Colon (tissue), 2 donors: ENCODE measurements around the gene OR6C3.
A peak's percentile ranks its signal among the peaks of the same experiment; 100 is the strongest.
"Not testable (repeated sequence)": the region's sequence is repeated elsewhere in the genome, so short reads cannot be mapped to it uniquely, and the experiment has no call there.

Experiments
- FAIRE-seq: peaks from 2 replicates; lab custom pipeline; 2012; peaks lifted over from hg19 to GRCh38; lab: Jason Lieb, UNC
- donor health status: control.
- donor health status: control.

The OR6C3 gene

DNA sequence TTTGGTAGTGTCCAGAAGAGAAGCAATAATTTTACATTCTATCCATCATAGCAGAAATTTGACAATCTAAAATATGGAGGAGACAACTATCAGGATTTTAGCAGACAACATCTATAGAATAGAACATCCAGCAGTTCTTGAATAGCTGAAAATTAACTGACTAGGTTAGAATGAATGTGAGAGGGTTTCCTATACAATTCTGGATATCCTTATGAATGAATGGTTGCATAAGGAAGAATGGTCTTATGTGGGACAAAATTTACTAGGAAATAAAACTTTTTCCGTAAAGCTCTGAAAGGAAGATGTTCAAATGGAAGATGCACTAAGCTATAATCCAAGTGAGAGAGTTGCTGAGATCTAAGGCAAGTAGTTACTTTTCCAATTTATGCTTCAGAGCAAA, at the start of gene OR6C3:
OR6C3 (plus strand) TSS at position 301 of the 400 bp plus-strand sequence. CDS start 955 bp downstream, outside the sequence.
- no peak for FAIRE-seq

DNA sequence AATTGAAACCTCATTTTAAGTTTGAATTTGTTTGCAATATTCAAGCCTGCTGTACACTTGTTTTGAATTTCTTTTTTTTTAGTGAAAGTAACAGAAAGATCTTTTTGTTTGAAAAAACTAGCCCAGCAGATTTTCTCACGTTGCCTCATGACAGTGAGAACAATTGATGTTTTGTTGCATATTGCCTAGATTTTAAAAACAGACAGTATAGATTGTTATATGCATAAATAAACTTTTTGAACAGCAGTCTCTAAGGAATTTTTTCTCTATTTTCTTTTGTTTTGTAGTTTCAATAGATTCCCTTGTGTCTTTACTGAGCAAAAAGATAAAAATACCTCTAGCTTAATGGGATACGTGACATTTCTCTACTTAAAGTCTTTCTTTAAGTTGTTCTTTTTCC, 49.6 kb upstream of the OR6C3 start:
- FAIRE-seq = no peak

DNA sequence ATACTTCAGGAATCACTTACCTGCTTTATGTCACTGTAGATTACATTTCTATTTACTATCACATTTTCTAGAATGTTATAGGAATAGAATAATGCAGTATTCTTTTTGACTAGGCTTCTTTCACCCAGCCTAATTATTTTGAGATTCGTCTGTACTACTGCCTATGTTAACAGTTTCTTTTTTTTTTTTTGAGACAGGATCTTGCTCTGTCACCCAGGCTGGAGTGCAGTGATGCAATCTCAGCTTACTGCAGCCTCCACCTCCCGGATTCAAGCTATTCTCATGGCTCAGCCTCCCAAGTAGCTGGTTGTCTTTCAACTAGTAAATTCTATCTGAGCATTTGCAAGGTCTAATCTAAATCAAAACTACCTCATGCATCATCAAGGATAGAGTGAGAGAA, 40.5 kb upstream of the OR6C3 start:
- no peak for FAIRE-seq

DNA sequence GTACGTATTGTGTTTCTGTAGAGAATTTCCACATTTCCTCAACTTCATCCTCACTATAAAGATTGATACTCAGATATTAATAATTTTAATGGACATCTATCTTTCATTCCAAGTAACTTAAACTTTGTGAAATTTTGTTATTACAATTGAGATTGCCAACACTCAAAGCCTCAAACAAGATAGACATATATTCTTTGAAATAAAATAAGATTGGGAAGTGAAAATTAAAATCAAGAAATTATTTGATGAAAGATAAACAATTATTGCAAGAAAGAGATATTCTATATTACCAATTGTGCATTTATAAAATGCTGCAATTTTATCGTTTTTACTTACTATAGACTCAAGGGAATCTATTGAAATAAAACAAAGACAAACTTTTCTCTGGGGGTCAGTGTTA, 34.1 kb upstream of the OR6C3 start, which contains the start of gene OR6C6:
OR6C6 (minus strand) TSS at position 101 of the 400 bp plus-strand sequence. CDS start 1,337 bp downstream, outside the sequence.
- FAIRE-seq = no peak

DNA sequence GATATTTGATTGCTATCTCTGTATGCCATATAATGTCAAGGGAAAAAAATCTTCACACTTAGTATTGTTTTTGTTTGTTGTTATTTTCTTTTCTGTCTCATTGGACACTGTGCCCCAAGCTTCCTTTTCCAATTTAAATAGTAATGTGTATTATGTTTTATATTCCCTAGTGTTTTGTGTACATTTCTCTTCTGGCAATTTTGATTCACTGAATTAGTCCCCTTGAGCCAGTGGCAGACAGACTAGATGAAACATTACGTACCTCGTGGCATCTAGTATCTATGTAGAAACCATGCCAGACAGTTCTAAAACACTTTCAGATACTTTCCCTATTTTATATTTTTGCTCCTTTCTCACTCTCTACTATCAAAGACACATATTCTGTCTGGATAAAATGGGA, 16.5 kb upstream of the OR6C3 start, which contains the start of gene OR6C1:
OR6C1 (plus strand) TSS at position 301 of the 400 bp plus-strand sequence. CDS start 6,257 bp downstream, outside the sequence.
- FAIRE-seq = no peak

DNA sequence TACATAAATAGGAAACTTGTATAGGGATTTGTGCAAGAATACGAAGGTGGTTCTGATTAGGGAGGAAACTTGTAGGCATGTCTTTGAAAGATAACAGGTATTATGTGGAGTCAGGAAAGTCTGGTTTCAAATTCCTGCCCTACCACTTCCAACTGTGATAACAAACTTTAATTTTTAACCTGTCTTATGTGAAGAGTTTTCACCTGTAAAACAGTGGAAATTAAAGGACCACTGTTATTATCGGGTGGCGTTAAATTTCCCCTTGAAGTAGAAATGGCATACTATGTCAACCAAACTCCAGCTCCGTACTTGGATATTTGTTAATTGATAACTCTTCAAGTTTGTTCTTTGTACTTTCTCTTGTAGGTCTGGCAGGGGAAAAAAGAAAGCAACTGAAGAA, 10.3 kb upstream of the OR6C3 start:
- no peak for FAIRE-seq

DNA sequence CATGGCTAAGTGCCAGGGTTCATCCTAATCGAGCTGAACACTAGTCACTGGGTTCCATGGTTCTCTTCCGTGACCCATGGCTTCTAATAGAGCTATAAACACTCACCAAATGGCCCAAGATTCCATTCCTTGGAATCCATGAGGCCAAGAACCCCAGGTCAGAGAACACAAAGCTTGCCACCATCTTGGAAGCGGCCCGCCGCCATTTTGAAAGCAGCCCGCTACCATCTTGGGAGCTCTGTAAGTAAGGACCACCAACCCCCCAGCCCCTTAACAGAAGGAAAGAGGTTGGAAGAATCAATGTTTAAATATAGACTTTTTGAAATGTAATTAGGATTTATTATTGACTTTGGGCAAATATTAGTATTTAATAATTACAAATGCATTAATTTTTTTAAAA, 4.7 kb upstream of the OR6C3 start:
- not testable (repeated sequence) for FAIRE-seq

DNA sequence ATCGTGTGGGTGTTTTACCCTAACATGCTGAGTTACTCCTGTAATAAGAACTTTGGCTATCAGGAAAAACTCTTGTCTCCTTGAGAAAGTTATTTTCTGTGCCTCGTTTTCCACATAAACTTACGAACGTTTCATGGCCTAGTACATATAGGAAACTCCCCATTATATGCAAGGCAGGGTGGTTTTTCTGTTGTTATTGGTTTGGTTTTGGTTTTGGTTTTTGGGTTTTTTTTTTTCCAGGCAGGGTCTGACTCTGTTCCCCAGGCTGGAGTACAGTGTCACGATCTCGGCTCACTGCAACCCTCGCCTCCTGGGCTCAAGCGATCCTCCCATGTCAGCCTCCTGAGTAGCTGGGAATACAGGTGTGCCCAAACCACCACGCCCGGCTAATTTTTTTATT, 5.5 kb downstream of the OR6C3 start:
- no peak for FAIRE-seq

DNA sequence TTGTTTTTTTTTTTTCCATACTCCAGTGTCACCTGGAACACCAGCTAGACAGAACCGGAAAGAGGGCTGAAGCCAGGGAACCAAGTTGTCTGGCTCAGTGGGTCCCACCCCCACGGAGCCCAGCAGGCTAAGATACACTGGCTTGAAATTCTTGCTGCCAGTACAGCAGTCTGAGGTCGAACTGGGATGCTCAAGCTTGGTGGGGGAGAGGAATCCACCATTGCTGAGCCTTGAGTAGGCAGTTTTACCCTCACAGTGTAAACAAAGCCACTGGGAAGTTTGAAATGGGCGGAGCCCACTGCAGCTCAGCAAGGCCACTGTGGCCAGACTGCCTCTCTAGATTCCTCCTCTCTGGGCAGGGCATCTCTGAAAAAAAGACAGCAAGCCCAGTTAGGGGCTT, 24.8 kb downstream of the OR6C3 start:
- not testable (repeated sequence) for FAIRE-seq

DNA sequence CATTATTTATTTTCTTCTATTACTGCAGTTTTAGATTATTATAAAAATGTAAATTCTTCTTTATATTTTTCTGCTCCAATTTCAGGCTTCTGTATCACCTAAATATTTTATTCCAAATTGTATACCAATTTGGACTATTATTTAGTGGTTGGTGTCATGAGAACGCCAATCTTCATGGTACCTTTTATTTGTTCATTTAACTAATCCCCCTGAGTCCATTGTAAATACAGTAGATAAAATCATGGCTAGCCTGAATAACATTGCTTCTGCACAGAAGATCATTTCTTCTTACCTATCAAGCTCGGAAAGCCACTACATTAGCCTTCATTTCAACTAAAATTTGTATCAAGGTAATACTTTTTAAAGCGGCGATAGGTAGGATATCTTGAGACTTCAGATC, 32.1 kb downstream of the OR6C3 start, which contains the start of gene OR6C75:
OR6C75 (plus strand) TSS at position 301 of the 400 bp plus-strand sequence. CDS start 2,136 bp downstream, outside the sequence.
- FAIRE-seq = no peak

DNA sequence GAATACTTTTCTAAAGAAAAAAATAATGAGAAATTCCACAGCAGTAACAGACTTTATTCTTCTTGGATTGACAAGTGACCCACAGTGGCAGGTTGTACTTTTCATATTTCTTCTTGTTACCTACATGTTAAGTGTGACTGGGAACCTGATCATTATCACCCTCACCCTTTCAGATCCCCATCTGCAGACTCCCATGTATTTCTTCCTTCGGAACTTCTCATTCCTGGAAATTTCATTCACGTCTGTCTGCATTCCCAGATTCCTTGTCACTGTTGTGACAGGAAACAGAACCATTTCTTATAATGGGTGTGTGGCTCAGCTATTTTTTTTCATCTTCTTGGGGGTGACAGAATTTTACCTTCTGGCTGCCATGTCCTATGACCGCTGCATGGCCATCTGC, 34.5 kb downstream of the OR6C3 start:
- no peak for FAIRE-seq

DNA sequence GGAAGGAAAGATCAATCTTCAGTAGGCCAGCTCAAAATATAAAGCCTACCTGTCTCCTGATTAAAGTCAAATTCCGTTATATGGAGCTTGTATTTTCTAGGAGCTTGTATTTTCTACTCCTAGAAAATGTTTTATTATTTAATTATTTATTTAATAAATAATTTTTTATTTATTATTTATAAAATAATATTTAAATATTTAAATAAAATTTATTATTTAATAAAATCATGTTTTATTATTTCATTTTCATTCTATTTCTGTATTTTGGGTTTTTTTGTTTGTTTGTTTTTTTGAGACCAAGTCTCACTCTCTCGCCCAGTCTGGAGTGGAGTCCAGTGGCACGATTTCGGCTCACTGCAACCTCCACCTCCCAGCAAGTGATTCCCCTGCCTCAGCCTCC, 42.0 kb downstream of the OR6C3 start:
- FAIRE-seq = peak; percentile 41
